COLO668 (cell line): ENCODE measurements around the gene SSC5D.

Experiments
- DNase-seq: peaks from one replicate; lab custom pipeline; 2025; ENCODE audit not compliant: unreplicated experiment; lab: John Stamatoyannopoulos, UW

The SSC5D gene

DNA sequence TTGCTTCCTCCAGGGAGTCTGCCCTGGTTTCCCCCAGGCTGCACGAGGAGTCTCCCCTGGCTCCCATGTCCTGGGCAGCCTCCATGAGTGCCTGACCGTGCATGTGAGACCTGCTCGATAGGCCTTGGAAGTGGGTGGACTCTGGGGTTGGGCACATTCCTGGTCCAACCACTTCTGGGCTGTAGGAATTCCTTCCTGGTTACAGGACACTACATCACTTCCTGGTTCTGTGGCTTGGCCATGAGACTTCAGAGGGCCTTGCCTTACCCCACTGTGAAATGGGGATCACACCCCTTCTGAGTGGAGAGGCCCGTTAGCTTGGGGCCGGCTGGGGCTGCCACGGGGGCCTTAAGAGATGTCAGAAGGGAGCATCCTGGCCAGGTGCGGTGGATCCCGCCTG lies 15.8 kb upstream of the SSC5D start:
- no peak for DNase-seq

DNA sequence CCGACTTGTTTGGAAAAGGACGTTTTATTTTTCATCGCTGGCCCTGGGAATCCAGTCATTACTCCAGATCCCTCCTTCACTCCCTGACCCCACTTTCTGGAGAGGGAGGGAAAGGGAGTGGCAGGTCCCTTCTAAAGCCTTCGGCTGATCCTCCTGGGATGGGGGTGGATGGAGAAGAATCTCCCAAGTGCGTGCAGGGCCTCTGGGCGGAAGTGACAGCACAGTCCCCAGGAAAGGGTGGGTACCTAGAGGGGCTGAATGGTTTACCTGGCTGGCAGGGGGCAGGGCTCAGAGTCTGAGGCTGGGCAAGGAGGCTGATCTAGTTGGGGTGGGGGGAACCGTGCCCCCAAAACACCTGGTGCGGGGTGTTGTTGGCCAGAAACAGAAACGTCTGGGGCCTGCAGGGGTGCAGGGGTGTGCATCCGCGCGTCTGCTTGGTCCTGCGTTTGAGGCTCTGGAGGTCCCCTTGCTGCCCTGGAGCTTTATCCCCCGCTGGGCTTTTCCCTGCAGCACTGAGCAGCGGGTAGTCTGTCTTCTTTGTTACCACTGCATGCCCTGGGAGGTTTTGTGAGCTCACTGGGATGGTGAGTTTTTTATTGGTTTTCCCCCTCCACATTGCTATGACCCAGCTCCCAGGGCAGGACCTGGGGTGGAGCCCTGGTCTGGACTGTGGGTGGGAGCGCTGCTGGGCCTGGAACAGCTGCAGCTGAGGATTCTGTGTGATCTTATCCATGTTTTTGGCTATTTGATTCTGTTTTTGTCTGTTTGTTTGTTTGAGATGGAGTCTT lies 14.8 kb upstream of the SSC5D start:
- DNase-seq = no peak

DNA sequence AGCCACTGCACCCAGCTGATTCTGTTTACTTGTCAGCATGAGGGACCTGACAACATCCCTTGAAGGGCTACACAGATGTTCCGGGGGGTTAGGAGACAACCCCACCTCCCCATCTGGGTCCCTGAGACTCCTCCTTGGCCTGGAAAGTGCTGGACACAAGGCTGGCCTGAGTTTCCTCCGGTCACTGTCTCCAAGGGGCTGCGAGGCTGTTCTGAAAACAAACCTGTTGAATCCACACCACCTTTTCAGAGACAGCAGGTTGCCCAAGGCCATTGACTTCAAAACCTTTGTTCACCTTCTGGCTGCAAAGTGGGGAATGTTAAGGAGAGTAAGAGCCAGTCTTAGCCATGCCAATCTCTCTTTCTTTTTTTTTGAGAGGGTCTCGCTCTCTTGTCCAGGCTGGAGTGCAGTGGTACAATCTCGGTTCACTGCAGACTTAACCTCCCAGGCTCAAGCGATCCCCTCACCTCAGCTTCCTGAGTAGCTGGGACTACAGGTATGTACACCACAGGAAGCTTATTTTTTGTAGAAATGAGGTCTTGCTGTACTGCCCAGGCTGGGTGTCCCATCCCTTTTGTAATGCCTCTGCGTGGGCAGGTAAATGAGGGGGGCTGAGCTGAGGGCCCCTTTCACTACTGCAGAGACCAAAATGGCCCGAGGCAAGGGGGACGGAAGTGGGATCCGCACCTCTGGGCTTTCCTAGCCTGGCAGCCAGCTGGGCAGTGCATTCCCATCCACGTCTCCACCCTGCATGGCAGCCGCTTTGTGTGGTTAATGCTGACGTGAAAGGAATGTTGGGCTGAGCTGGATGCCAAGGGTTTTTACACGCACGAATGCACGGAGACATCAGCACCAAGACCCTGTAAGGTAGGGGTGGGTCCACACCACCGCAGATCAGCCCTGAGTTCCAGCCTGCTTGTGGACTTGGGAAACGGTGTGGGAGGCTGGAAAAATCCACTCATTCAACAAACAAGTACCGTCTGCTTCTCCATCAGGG lies 13.7 kb upstream of the SSC5D start:
- DNase-seq = no peak

DNA sequence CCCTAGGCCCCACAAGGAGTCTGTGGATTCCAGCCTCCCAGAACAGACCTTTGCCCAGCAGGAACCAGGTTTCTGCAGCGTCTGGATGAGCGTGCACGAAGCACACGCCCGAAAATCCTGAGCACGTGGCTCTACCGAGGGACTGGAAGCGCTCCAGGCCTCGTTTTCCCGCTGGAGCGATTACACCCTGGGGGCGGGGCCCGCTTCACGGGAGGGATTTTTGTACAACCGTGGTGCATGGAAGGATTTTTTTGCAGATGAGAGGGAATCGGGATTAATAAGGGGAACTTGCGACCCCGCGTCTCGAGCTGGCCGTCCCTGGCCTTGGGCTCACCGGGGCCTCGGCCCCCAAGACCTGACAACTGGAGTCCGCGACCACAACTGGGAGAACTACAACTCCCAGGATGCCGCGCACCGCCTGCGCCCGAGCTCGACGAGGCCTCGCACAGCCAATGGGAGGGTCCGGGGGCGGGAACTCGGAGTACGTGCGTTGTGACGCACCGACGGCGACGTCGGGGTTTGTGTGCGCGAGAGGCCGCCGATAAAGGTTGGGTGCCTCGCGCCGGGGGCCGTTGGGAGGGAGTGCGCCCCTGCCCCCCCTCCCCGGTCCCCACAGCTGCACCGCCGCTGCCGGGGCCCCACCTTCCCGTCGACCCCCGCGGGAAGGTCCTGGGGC lies 12.0 kb upstream of the SSC5D start, which contains the start of gene ZNF628:
Gene ZNF628, plus strand, starts transcription at position 518 of the 676 bp plus-strand sequence. CDS start 3,294 bp downstream, outside the sequence.
- peak; percentile 98 for DNase-seq

DNA sequence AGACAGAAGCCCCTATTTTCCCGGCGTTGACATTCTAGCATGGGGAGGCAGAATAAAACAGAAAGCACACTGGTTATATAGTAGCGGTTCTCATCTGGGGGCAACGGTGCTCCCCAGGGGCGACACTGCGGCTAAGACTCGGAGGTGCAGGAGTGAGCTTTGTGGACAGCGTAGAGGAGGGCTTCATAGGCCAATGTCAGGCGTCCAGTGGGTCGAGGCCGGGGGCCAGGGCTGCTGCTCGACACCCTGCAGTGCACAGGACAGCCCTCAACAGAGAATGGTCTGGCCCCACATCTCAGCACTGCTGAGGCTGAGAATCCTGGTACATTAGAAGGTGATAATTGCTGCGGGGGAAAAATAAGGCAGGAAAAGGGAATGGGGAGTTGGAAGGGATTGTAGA lies 10.3 kb upstream of the SSC5D start:
- no peak for DNase-seq

DNA sequence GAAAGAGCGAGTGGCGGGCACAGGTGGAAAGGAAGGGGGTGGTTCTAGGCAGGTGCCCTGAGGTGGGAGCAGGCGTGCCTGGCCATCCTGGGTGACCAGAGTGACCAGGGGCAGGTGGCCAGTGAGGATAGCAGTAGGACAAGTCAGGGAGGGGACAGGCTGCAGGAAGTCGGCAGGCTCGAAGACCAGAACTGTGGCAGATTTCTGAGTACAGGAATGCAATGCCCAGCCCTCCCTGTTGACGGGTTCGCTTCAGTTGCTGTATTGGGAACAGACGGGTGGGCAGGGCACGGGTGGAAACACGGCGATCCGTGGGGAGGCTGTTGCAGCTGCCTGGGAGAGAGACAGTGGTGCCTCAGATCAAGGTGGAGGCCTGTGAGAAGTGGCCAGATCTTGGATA lies 9.9 kb upstream of the SSC5D start:
- no peak for DNase-seq

DNA sequence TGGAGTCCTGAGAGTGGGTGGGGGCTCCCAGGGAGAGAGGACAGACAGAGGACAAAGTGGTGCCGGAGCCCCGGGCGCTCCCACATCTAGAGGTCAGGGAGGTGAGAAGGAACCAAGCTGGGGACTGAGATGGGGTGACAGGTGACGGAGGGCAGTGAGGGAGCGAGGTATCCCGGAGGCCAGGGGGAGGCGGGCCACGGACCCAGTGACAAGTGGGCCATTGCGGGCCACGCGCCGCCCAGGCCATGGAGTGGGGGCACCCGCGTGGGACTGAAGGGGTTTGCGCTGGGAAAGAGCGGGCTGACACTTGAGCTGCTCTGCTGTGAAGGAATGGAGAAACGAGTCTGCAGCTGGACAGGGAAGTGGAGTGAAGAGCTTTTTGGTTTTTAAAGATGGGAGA lies 9.2 kb upstream of the SSC5D start:
- no peak for DNase-seq

DNA sequence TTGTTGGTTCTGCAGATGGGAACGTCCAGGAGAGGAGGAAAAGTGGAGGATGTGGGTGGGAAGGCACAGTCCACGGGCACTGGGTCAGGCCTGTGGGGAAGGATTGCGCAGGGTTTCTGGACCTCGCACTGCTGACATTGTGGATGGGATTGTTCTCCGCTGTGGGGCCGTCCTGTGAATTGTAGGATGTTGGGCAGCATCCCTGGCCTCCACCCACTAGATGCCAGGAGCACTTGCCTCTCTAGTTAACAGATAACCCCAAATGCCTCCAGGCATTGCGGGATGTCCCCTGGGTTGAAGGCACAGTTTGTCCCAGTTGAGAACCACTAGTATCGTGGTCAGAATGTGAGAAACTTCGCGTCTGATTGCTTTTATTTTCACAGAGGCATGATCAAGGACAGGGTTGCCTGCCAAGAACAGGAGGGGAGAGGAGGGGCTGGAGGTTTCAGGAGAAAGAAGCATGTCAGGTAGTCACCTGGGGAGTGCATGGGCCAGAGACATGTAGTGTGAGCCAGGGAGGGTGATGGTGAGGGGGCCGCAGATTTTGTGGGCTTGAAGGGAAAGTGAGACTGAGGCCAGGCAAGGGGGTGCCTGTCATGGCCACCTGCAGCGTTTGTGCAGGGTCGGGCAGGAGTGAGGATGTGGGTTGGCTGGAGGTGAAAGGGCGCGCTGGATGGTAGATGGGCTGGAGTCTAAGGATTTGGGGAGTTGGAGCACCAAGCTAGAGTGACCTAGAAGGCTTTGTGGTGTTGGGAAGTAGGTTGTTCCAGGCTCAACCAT lies 8.6 kb upstream of the SSC5D start:
- DNase-seq = no peak

DNA sequence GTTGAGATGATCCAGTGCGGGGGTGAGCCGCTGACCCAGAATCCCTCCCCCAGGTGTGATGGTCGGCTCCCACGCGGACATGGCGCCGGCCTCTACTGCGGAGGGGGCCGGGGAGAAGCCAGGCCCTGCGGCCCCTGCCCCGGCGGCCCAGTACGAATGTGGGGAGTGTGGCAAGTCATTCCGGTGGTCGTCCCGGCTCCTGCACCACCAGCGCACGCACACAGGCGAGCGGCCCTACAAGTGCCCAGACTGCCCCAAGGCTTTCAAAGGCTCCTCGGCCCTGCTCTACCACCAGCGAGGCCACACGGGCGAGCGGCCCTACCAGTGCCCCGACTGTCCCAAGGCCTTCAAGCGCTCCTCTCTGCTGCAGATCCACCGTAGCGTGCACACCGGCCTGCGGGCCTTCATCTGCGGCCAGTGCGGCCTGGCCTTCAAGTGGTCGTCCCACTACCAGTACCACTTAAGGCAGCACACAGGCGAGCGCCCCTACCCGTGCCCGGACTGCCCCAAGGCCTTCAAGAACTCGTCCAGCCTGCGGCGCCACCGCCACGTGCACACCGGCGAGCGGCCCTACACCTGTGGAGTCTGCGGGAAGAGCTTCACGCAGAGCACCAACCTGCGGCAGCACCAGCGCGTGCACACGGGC lies 7.0 kb upstream of the SSC5D start:
- DNase-seq = no peak

DNA sequence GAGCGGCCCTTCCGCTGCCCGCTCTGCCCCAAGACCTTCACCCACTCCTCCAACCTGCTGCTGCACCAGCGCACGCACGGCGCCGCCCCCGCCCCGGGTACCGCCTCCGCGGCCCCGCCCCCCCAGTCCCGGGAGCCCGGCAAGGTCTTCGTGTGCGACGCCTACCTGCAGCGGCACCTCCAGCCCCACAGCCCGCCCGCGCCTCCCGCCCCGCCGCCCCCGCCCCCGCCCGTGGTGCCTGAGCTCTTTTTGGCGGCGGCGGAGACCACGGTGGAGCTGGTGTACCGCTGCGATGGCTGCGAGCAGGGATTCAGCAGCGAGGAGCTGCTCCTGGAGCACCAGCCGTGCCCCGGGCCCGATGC lies 6.5 kb upstream of the SSC5D start:
- no peak for DNase-seq

DNA sequence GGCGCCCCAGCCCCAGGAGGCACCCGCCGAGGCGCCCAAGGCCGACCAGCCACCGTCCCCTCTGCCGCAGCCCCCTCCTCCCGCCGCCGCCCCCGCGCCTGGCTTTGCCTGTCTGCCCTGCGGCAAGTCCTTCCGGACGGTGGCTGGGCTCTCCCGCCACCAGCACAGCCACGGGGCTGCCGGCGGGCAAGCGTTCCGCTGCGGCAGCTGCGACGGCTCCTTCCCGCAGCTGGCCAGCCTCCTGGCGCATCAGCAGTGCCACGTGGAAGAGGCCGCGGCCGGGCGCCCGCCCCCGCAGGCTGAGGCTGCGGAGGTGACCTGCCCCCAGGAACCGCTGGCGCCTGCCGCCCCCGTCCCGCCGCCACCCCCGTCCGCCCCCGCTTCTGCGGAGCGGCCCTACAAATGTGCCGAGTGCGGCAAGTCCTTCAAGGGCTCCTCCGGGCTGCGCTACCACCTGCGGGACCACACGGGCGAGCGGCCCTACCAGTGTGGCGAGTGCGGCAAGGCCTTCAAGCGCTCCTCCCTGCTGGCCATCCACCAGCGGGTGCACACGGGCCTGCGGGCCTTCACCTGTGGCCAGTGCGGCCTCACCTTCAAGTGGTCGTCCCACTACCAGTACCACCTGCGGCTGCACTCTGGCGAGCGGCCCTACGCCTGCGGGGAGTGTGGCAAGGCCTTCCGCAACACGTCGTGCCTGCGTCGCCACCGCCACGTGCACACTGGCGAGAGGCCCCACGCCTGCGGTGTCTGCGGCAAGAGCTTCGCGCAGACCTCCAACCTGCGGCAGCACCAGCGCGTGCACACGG lies 5.9 kb upstream of the SSC5D start:
- no peak for DNase-seq

DNA sequence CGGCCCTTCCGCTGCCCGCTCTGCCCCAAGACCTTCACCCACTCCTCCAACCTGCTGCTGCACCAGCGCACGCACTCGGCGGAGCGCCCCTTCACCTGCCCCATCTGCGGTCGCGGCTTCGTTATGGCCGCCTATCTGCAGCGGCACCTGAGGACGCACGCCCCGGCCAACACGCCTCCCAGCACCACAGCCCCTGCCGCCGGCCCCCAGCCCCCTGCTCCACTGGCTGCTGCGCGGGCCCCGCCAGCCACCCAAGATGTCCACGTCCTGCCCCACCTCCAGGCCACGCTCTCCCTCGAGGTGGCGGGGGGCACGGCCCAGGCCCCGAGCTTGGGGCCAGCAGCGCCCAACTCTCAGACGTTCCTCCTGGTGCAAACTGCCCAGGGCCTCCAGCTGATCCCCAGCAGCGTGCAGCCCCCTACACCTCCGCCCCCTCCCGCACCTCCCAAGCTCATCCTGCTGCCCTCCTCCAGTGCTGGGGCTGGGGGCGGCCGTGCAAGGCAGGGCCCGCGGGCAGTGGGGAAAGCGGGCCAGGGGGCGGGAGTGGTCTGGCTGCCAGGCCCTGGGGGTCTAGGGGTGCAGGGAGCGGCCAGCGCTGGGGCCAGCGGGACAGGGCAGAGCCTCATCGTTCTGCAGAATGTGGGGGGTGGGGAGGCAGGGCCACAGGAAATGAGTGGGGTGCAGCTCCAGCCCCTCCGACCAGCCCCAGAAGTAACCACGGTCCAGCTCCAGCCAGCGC lies 5.1 kb upstream of the SSC5D start:
- DNase-seq = no peak

DNA sequence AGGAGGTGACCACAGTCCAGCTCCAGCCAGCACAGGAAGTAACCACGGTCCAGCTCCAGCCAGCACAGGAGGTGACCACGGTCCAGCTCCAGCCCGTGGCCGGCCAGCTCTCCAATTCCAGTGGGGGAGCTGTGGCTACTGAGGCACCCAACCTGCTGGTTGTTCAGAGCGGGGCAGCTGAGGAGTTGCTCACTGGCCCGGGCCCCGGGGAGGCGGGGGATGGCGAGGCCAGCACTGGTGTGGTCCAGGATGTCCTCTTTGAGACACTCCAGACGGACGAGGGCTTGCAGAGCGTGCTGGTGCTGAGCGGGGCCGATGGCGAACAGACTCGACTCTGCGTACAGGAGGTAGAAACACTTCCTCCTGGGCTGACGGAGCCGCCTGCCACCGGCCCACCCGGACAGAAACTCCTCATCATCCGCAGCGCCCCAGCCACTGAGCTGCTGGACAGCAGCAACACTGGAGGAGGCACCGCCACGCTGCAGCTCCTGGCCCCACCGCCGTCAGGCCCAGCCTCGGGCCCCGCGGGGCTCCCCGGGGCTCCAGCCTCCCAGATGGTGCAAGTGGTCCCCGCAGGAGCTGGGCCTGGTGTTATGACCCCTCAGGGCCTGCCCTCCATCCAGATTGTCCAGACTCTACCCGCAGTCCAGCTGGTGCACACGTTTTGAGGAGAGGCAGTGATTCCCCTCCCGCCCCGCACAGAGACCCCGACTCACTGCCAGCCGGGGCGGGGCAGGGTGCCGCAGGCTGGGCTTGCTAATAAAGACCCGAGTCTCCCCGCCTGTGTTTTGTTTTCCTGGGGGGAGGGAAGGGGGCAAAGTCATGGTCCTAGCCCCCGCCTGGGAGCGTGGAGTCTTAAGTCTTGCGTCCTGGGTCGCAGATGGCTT lies 4.3 kb upstream of the SSC5D start:
- DNase-seq = no peak

DNA sequence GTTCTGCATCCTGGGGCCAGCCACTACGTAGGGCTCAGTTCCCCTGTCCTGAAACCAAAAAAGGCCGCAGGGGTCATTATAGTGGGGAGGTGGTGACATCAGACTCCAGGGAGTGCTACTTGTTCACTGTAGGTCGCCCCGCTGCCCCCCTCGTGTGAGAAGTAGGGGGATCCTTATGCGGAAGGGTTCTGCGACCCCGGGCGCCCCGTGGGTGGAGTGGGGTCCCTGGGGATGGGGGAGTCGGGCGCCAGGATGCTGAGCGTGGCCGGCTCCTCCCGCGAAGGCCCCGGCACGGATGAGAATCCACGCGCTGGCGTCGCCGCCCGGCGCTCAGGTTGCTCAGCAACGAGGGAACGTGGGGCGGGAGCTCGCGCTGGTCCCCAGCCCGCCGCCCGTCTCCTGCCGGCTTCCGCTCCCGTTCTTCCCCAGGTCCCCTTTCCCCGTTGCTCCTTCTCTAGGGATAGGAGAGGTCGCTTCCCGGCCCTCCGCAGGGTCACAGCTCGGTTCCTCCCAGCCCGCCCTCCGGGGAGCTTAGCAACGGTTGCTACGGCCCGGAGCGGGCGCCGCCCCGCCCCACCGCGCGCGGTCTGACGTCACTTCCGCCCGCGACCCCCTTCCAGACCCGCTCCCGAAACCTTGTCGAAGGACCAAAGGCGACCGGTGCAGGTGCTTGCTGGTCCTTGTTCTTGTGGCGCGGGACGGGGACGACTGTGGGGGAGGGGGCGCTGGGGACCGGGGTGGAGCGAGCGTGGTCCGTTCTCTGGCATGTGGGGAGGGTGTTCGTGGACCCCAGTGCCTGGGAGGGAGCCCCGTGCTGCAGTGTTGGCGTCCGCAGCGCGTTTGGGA lies 3.4 kb upstream of the SSC5D start, which contains the start of gene NAT14:
Gene NAT14, plus strand, starts transcription at position 596 of the 846 bp plus-strand sequence. CDS start 521 bp downstream, outside the sequence.
- DNase-seq = peak; percentile 86

DNA sequence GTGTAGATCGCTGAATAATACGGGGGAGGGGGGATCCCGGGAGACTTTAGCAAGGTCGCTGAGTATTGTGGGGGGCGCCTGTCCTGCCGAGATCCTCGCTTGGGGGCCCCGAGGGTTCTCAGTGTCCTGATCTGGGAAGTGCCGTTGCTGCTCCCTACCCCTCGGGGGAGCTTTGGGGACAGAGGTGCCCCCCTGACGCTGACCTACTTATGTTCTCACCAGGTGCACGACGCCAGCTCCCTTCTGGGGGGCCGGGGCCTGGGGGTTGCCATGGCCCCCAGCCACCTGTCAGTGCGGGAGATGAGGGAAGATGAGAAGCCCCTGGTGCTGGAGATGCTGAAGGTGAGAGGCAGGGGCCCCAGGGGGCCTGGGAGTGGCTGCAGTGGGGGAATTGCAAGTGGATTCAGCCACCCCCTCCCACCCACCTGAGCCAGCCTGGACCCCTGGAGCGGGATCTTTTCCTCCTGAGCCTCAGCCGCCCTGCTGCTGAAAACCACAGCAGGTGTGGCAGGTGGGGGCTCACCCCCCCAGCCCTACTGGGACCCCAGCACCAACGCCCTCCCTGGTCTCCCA lies 2.7 kb upstream of the SSC5D start:
- no peak for DNase-seq
